Measurements from ENCODE around the gene H6PD.

Gene H6PD

GRCh38 chr1:9240914-9241820 lies 6.6 kb downstream of the H6PD start:
- Mint-ChIP-seq H3K27ac (no peak overlapping the region), H3K4me3 (no peak overlapping the region), H3K9me3 (no peaks in the 10 kb centered on the region), H3K4me1 (ENCODE audit: low read depth) (peaks cover 87% of the 10 kb centered on the region), H3K27me3 (no peaks in the 10 kb centered on the region), H3K36me3 (ENCODE audit: low read depth) (peaks cover 32% of the 10 kb centered on the region)
- intact Hi-C loops (cut with micrococcal nuclease): no loop called here

GRCh38 chr1:9241891-9242290 lies 7.3 kb downstream of the H6PD start:
- peaks cover 80% of the 10 kb centered on the region for H3K4me1 Mint-ChIP-seq (ENCODE audit: low read depth)
- intact Hi-C loops (cut with micrococcal nuclease): no loop called here
- H3K27ac Mint-ChIP-seq: no peak overlapping the region
- H3K9me3 Mint-ChIP-seq: no peaks in the 10 kb centered on the region
- H3K4me3 Mint-ChIP-seq: no peak overlapping the region
- H3K27me3 Mint-ChIP-seq: no peaks in the 10 kb centered on the region
- H3K36me3 Mint-ChIP-seq (ENCODE audit: low read depth): peaks cover 39% of the 10 kb centered on the region

DNA sequence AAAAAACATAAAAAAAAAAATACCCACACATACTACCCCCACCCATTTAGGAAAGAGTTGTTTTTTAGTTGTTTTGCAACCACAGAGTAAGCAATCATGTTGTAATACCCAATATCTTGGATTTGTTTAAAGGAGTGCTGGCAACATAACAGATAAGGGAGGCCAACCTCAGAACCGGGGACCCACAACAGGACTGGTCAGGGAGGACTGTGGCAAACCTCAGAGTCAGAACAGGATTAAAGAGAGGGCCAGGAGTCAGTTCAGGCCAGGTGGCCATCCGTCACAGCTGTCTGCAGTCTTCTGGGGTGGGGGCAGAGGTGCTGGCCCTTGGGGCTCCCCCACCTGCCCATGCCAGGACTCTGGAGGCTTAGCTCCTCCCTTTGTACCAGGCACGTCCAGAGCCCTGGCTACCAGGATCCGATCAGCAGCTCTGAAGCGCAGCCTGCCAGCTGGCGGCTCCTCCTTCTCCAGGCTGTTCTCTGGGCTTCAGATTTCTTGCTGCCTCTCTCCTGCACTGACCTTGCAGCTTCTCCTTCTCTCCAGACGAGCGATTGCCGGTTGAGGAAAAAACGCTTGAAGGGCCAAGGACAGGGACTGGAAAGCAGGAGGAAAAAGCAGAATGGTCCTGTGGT lies 7.9 kb downstream of the H6PD start:
- peak overlapping the region; percentile 1 for H3K27ac Mint-ChIP-seq
- intact Hi-C loops (cut with micrococcal nuclease): no loop called here

DNA sequence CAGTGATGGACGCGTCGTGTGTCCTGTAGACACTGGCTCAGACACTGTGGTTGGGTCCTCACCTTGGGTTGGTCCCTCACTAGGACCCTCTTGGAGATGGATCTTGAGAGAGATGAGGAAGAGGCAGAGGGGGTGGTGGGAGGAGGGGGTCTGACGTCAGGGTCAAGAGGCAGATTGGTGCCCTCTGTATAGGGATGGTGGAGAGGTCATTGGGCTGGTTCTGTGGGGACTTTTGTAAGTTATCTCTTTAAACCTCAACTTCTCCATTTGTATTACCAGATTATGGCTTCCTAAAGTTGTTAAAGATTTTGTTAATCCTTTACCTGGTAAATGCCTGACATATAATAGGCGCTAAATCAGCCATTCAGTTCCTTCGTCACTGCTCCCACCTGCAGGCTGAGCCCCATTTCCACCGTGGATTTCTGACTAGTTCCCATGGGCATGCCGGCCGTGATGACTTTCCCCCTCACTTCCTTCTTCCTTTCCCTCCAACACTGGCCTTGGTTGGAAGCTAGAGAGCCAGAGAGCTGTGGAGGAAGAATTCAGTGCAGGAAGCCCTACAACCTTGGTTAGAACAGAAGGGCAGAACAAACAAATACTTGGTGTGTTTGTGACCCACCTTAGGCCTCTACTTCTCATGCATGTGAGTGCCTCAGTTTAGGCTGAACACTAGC lies 8.6 kb downstream of the H6PD start:
- Mint-ChIP-seq H3K4me3 (no peak overlapping the region), H3K9me3 (no peaks in the 10 kb centered on the region), H3K4me1 (ENCODE audit: low read depth) (peaks cover 67% of the 10 kb centered on the region), H3K27ac (peak overlapping the region; percentile 1), H3K36me3 (ENCODE audit: low read depth) (peaks cover 52% of the 10 kb centered on the region), H3K27me3 (no peaks in the 10 kb centered on the region)
- intact Hi-C loops (cut with micrococcal nuclease): no loop called here

More for the DNA sequence above, 7.9 kb downstream of the H6PD start:
- Mint-ChIP-seq H3K4me3 (no peak overlapping the region), H3K27me3 (no peaks in the 10 kb centered on the region), H3K36me3 (ENCODE audit: low read depth) (peaks cover 45% of the 10 kb centered on the region), H3K9me3 (no peaks in the 10 kb centered on the region), H3K4me1 (ENCODE audit: low read depth) (peaks cover 74% of the 10 kb centered on the region)

- Mint-ChIP-seq H3K36me3 (ENCODE audit: low read depth) (peaks cover 65% of the 10 kb centered on the region), H3K4me1 (ENCODE audit: low read depth) (peaks cover 57% of the 10 kb centered on the region), H3K4me3 (no peak overlapping the region), H3K27ac (peak overlapping the region; percentile 49), H3K27me3 (no peaks in the 10 kb centered on the region), H3K9me3 (no peaks in the 10 kb centered on the region)
- intact Hi-C loops (cut with micrococcal nuclease): no loop called here
These were observed 10.1 kb downstream of the H6PD start for GRCh38 chr1:9244501-9245229.

GRCh38 chr1:9245230-9245619 lies 10.7 kb downstream of the H6PD start:
- peaks cover 56% of the 10 kb centered on the region for H3K4me1 Mint-ChIP-seq (ENCODE audit: low read depth)
- H3K36me3 Mint-ChIP-seq (ENCODE audit: low read depth): peaks cover 70% of the 10 kb centered on the region
- H3K9me3 Mint-ChIP-seq: no peaks in the 10 kb centered on the region

GRCh38 chr1:9245661-9246060 lies 11.1 kb downstream of the H6PD start:
- H3K27ac Mint-ChIP-seq: no peak overlapping the region
- intact Hi-C loops (cut with micrococcal nuclease): no loop called here

More at GRCh38 chr1:9245230-9245619, 10.7 kb downstream of the H6PD start:
- Mint-ChIP-seq H3K27ac (peak overlapping the region; percentile 49), H3K27me3 (no peaks in the 10 kb centered on the region), H3K4me3 (no peak overlapping the region)
- intact Hi-C loops (cut with micrococcal nuclease): no loop called here

DNA sequence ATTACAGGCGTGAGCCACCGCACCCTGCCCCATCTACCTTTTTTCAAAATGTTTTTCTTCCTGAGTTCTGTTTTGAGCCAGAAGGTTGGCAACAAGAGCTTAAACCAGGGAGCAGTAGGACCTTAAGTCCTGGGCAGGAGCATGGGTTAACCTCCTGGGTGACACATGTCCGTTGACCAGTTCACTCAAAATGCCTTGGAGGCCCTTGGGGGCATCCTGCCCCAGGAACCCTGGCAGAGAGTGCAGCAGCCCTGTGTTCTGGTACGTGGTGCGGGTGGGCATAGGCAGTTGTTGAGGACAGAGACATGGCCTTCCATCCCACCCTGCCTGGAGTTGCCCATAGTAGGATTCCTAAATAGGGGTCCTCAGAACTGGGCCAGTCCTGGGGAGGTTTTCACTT lies 11.6 kb downstream of the H6PD start:
- intact Hi-C loops (cut with micrococcal nuclease): no loop called here
- Mint-ChIP-seq H3K9me3 (no peaks in the 10 kb centered on the region), H3K36me3 (ENCODE audit: low read depth) (peaks cover 73% of the 10 kb centered on the region), H3K27me3 (no peaks in the 10 kb centered on the region), H3K4me1 (ENCODE audit: low read depth) (peaks cover 48% of the 10 kb centered on the region), H3K27ac (no peak overlapping the region), H3K4me3 (no peak overlapping the region)

More at GRCh38 chr1:9245661-9246060, 11.1 kb downstream of the H6PD start:
- peaks cover 52% of the 10 kb centered on the region for H3K4me1 Mint-ChIP-seq (ENCODE audit: low read depth)
- no peaks in the 10 kb centered on the region for H3K27me3 Mint-ChIP-seq
- H3K9me3 Mint-ChIP-seq: no peaks in the 10 kb centered on the region
- H3K36me3 Mint-ChIP-seq (ENCODE audit: low read depth): peaks cover 70% of the 10 kb centered on the region
- no peak overlapping the region for H3K4me3 Mint-ChIP-seq

DNA sequence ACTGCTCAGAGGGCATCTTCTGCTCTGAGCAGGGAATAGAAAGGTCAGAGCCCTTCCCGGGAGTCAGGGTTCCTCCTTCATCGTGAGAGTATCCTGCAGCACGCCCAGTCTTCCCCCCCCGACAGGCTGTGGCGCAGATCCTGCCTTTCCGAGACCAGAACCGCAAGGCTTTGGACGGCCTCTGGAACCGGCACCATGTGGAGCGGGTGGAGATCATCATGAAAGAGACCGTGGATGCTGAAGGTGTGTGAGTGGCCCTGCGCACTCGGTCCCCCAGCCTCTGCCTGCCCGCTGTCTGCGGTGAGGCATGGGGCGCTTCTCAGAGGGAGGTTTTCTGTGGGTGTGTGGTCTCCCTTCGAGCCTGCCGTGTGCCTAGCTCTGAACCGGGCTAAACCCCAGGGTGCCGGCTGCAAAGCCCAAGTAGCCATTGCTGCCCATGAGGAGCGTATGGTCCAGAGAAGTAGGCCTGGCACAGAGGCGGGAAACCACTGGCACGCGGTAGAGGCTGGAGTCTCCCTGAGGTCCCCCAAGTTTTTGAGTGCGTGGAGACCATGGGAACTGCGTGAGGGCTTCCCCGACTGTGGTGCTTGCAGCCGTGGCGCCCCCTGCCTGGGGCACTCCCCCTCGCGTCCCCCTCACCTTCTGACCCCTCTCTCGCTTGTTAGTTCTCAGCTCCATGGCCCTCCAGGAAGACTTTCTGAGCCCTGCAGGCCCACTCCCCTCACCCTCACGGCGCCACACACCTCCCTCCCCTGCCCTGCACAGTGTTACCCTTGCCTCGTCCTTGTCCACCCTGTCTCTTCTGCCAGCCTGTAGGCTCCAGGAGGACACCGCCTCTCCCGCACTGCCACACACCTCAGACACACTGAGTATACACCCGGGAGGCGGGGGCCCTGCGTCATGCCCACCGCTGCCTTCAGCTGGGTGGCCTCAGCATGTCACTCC lies 12.5 kb downstream of the H6PD start:
- no peaks in the 10 kb centered on the region for H3K27me3 Mint-ChIP-seq

DNA sequence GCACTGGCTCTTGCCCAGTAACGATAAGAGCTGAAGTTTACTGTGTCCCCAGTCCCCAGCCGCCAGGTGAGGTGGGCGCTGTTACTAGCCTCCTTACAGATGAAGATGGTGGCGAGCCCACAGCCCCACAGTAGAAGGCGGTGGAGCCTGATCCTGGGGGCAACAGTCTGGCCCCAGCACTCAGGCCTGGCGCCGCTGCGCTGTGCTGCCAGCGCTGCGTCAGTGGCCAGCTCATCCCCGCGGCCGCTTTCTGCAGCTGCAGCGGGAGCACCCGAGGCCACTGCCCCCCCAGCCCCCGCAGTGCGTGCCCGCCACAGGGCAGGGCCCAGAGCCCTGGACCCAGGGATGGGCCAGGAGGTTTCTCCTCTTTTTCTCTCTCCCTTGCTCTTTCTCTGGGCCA lies 13.3 kb downstream of the H6PD start:
- intact Hi-C loops (cut with micrococcal nuclease): no loop called here

More for the DNA sequence above, 12.5 kb downstream of the H6PD start:
- no peak overlapping the region for H3K4me3 Mint-ChIP-seq
- intact Hi-C loops (cut with micrococcal nuclease): no loop called here
- H3K36me3 Mint-ChIP-seq (ENCODE audit: low read depth): peaks cover 75% of the 10 kb centered on the region
- H3K4me1 Mint-ChIP-seq (ENCODE audit: low read depth): peaks cover 41% of the 10 kb centered on the region
- H3K9me3 Mint-ChIP-seq: no peaks in the 10 kb centered on the region
- no peak overlapping the region for H3K27ac Mint-ChIP-seq

DNA sequence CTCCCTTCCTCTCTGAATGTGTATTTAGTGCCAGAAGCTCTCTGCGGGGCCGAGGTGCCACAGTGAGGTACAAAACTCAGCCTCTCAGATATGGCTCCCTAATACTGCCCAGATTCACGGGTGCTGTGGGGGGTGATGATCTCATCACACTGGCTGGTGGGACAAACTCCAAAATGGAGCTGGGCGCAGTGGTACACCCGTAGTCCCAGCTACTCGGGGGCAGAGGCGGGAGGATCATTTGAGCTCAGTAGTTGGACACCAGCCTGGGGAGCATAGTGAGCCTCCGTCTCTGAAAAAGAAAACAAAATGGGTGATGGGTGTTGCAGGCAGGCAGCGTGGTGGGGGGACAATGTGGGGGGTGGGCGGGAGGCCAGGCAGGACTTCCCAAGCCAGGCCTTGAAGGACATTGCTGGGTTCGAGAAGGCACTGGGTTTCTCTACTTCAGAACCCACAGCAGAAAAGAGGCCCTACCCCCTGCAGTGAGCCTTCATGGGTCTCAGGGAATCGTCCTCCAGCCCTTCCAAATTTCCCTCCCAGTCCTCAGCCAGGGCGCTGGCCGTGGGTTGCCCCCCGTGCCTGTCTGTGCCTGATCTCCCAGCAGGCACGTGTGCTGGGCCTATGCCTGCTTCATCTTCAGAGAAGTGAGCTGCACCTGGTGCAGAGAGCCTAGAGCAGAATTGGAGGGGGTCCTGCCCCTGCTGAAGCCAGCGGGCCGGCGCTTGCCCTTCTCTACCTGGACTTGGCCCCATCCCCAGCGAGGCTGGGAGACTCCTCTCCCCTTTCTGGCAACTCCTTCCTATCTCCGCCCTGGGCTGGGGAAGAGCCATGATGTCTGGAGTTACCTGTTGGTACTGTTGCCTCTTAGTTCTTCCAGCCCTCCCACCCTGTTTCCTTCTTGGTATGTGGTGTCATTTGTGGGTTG lies 14.0 kb downstream of the H6PD start:
- intact Hi-C loops (cut with micrococcal nuclease): no loop called here
- Mint-ChIP-seq H3K4me3 (no peak overlapping the region), H3K9me3 (no peaks in the 10 kb centered on the region), H3K4me1 (ENCODE audit: low read depth) (peaks cover 27% of the 10 kb centered on the region), H3K36me3 (ENCODE audit: low read depth) (peaks cover 79% of the 10 kb centered on the region), H3K27ac (no peak overlapping the region), H3K27me3 (no peaks in the 10 kb centered on the region)

More for the DNA sequence above, 13.3 kb downstream of the H6PD start:
- Mint-ChIP-seq H3K9me3 (no peaks in the 10 kb centered on the region), H3K27ac (no peak overlapping the region), H3K36me3 (ENCODE audit: low read depth) (peaks cover 72% of the 10 kb centered on the region), H3K4me1 (ENCODE audit: low read depth) (peaks cover 34% of the 10 kb centered on the region), H3K27me3 (no peaks in the 10 kb centered on the region), H3K4me3 (no peak overlapping the region)

GRCh38 chr1:9249263-9249533 lies 14.6 kb downstream of the H6PD start:
- H3K27me3 Mint-ChIP-seq: no peaks in the 10 kb centered on the region
- H3K4me1 Mint-ChIP-seq (ENCODE audit: low read depth): peaks cover 22% of the 10 kb centered on the region
- peaks cover 85% of the 10 kb centered on the region for H3K36me3 Mint-ChIP-seq (ENCODE audit: low read depth)
- intact Hi-C loops (cut with micrococcal nuclease): no loop called here
- H3K27ac Mint-ChIP-seq: no peak overlapping the region
- no peaks in the 10 kb centered on the region for H3K9me3 Mint-ChIP-seq
- H3K4me3 Mint-ChIP-seq: no peak overlapping the region

All from dendritic cell treated with granulocyte-macrophage colony-stimulating factor and Interleukin-4, amounts not matched to agents 40 ng/mL and 50 ng/mL, for 4 days (primary cell).